HepG2 (cell line): ENCODE measurements around the gene OBSL1. TPM values are rescaled to one million over a fixed set of nuclear protein-coding genes. Genes with fewer than 3 reads are reported as not detected.

ENCODE experiments used
- AGO1 ChIP-seq: fragments of 200-400 bp; formaldehyde crosslinking; IDR thresholded peaks from 2 replicates; pipeline ENCODE4 v1.6.1; 2017; ENCODE audit warnings: mild to moderate bottlenecking, low read depth, low read length, moderate library complexity; ENCODE audit not compliant: poor library complexity, severe bottlenecking
- FOXP4 ChIP-seq: sonication (generic); formaldehyde crosslinking; IDR thresholded peaks from 2 replicates; pipeline ENCODE4 v1.4.0; 2020; ENCODE audit warnings: missing genetic modification reagents
- HNRNPH1 ChIP-seq: fragments of 200-400 bp; formaldehyde crosslinking; optimal IDR thresholded peaks from 2 replicates; pipeline ENCODE3; 2017; ENCODE audit warnings: mild to moderate bottlenecking, low read depth, low read length
- HOMEZ ChIP-seq: IDR thresholded peaks from 2 replicates; pipeline ENCODE4 v1.6.1; 2016; ENCODE audit warnings: low read depth
- JUND ChIP-seq: sonication (generic); formaldehyde crosslinking; IDR thresholded peaks from 2 replicates; pipeline ENCODE4 v1.8.0; 2022; ENCODE audit warnings: mild to moderate bottlenecking, missing genetic modification reagents
- MBD4 ChIP-seq: IDR thresholded peaks from 2 replicates; pipeline ENCODE4 v1.6.1; 2012; ENCODE audit warnings: low read length, inconsistent platforms, borderline replicate concordance
- MYNN ChIP-seq: sonication (generic); formaldehyde crosslinking; IDR thresholded peaks from 2 replicates; pipeline ENCODE4 v1.4.0; 2020; ENCODE audit warnings: mild to moderate bottlenecking, low read depth, missing genetic modification reagents
- NR2F1 ChIP-seq, 2 experiments: fragments of 450-650 bp in 1 of 2; formaldehyde crosslinking in 1 of 2; IDR thresholded peaks; 2 replicates each; pipeline versions ENCODE4 v1.5.0 to v1.6.1; 2016 to 2020; ENCODE audit warnings: mild to moderate bottlenecking in 1 of 2, missing compliant biosample characterization in 1 of 2, missing genetic modification reagents in 1 of 2, moderate library complexity in 1 of 2
- NR2F6 ChIP-seq, 2 experiments: IDR thresholded peaks; 2 replicates each; pipeline ENCODE4 v1.6.1; 2016; ENCODE audit warnings: antibody characterized with exemption in 1 of 2, mild to moderate bottlenecking in 1 of 2
- SATB2 ChIP-seq: sonication (generic); formaldehyde crosslinking; IDR thresholded peaks from 2 replicates; pipeline ENCODE4 v1.5.0; 2020; ENCODE audit warnings: missing genetic modification reagents
- SCMH1 ChIP-seq: sonication (generic); formaldehyde crosslinking; IDR thresholded peaks from 2 replicates; pipeline ENCODE4 v1.9.0; 2021; ENCODE audit warnings: missing genetic modification reagents, mild to moderate bottlenecking, borderline replicate concordance
- SMAD9 ChIP-seq: sonication (generic); formaldehyde crosslinking; IDR thresholded peaks from 2 replicates; pipeline ENCODE4 v1.5.1; 2020; ENCODE audit warnings: mild to moderate bottlenecking, missing genetic modification reagents
- SMYD3 ChIP-seq: sonication (generic); formaldehyde crosslinking; IDR thresholded peaks from 2 replicates; pipeline ENCODE4 v1.8.1; 2023; ENCODE audit warnings: mild to moderate bottlenecking, missing genetic modification reagents
- ZNF232 ChIP-seq: sonication (generic); formaldehyde crosslinking; IDR thresholded peaks from 2 replicates; pipeline ENCODE4 v1.4.0; 2020; ENCODE audit warnings: missing genetic modification reagents, borderline replicate concordance
- ZNF335 ChIP-seq: sonication (generic); formaldehyde crosslinking; IDR thresholded peaks from 2 replicates; pipeline ENCODE4 v1.4.0; 2020; ENCODE audit warnings: missing genetic modification reagents
- ZNF639 ChIP-seq: conservative IDR thresholded peaks from 2 replicates; pipeline ENCODE4 v1.6.1; 2018; ENCODE audit warnings: missing genetic modification reagents
- ZSCAN31 ChIP-seq: sonication (generic); formaldehyde crosslinking; IDR thresholded peaks from 2 replicates; pipeline ENCODE4 v1.5.0; 2020; ENCODE audit warnings: low read depth, mild to moderate bottlenecking, missing genetic modification reagents
- ZZZ3 ChIP-seq: sonication (generic); formaldehyde crosslinking; IDR thresholded peaks from 2 replicates; pipeline ENCODE4 v1.4.0; 2020; ENCODE audit warnings: missing genetic modification reagents, mild to moderate bottlenecking, borderline replicate concordance
- polyA plus RNA-seq, 8 experiments: library from polyadenylated mRNA; depleted of rRNA in 3 of 8; stranded (reverse) in 7 of 8; unstranded in 1 of 8; fragments of >200 nt; fragmentation: Illumina TruSeq in 4 of 8; extraction: Trizol in 4 of 8; gene quantifications; 2 replicates each; pipeline versions ENCODE4 v1.2.1 to v1.2.3, GENCODE V29; 2011 to 2016; ENCODE audit warnings: low read depth in 4 of 8, missing spikeins in 1 of 8, mixed read lengths in 1 of 8; ENCODE audit not compliant: insufficient read depth in 1 of 8
- total RNA-seq, 5 experiments: library from RNA; depleted of rRNA; stranded (reverse); fragments of >200 nt; fragmentation: Illumina TruSeq; extraction: Trizol; gene quantifications; 2 replicates each; pipeline ENCODE4 v1.2.3, GENCODE V29; 2016; ENCODE audit warnings: low read depth in 1 of 5
- TF ChIP-seq, protein P1 (sequence below): sonication (generic); formaldehyde crosslinking; IDR thresholded peaks from 2 replicates; pipeline ENCODE4 v1.8.0; 2022; ENCODE audit warnings: missing genetic modification reagents, mild to moderate bottlenecking, inconsistent platforms, borderline replicate concordance
- TF ChIP-seq, protein P2 (sequence below): IDR thresholded peaks from 2 replicates; pipeline ENCODE4 v1.6.1; 2016; ENCODE audit warnings: missing biosample characterization, missing genetic modification reagents, low read depth

OBSL1 gene
- total and polyA plus RNA-seq, 2 of the 13 experiments (the other 11 are each of a cell fraction or from before 2014, with no cell fraction given), result 86.7 to 218 TPM

DNA sequence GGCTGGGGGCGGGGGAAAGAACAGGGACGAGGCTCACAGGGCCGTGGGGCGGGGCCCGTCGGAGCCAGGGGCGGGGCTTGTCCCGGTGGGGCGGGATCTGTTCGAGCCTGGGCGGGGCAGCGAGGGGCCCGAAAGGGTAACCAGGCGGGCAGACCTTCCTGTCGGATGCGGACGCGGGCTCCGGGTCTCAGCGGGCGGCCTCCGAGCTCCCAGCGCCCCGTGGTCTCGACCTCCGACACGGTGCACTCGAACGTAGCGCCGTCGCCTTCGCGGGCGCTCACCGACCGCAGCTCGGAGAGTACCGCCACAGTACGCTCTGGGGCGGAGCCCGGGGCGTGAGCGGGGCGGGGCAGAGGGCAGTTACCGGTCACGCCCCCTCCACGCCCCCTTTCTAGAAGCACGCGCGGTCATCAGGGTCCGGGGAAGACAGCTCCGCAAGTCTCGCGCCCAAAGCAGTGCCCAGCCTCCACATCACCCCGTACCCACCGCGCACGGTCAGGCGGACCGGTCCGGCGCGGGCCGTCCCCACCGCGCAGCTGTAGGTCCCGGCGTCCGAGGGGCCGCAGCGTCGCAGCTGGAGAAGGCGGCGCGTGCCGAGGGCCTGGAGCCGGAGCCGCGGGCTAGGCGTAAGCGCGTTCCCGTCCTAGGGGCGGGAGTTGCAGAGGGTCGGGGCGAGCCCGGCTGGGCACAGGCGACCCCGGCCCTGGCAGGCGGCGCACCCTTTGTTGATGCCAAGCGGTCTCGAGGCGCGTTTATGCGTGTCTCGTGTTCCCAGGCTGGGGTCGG, 18.8 kb downstream of the OBSL1 start (continued):
- TF ChIP-seq MYNN, result no peak; the same call in 1 of the 2 replicates
- TF ChIP-seq, protein P1, sequence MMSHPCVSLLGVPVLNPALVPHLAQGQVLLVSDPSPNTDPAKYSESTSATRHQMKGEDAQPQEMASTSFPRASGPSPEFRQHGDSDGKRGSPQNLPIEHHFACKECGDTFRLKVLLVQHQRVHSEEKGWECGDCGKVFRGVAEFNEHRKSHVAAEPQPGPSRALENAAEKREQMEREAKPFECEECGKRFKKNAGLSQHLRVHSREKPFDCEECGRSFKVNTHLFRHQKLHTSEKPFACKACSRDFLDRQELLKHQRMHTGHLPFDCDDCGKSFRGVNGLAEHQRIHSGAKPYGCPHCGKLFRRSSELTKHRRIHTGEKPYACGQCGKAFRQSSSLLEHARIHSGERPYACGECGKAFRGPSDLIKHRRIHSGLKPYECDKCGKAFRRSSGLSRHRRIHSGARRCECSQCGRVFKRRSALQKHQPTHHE (CRISPR knock-in tag), result peak; percentile 43; the same call in 1 of the 2 replicates
- TF ChIP-seq SCMH1 (CRISPR knock-in tag), result no peak
- 0 out of 2 replicates have a peak, but pooled peaks have one; percentile 30 for TF ChIP-seq ZNF232
- TF ChIP-seq FOXP4, result peak; percentile 55; the same call in 1 of the 2 replicates
- peak; percentile 99 for TF ChIP-seq AGO1
- no peak for TF ChIP-seq NR2F6 (IDR thresholded peaks at IDR 0.05)
- peak; percentile 43; the same call in 1 of the 2 replicates for TF ChIP-seq NR2F6 (CRISPR knock-in tag; IDR thresholded peaks at IDR 0.05)
- TF ChIP-seq HNRNPH1, result no peak
- no peak for TF ChIP-seq MBD4
- TF ChIP-seq ZSCAN31, result peak; percentile 96
- TF ChIP-seq SMYD3 (CRISPR knock-in tag), result no peak
- no peak; the same call in 1 of the 2 replicates for TF ChIP-seq HOMEZ (CRISPR knock-in tag)
- no peak for TF ChIP-seq SATB2 (CRISPR knock-in tag)
- peak; percentile 65; the same call in 1 of the 2 replicates for TF ChIP-seq ZZZ3 (CRISPR knock-in tag)
- no peak for TF ChIP-seq ZNF335 (CRISPR knock-in tag)
- TF ChIP-seq JUND (CRISPR knock-in tag), result no peak
- 0 out of 4 replicates have a peak, but pooled peaks of 1 of the 2 experiments have one; percentile 6 for TF ChIP-seq NR2F1 (CRISPR knock-in tag; IDR thresholded peaks at IDR 0.05)
- TF ChIP-seq, protein P2, sequence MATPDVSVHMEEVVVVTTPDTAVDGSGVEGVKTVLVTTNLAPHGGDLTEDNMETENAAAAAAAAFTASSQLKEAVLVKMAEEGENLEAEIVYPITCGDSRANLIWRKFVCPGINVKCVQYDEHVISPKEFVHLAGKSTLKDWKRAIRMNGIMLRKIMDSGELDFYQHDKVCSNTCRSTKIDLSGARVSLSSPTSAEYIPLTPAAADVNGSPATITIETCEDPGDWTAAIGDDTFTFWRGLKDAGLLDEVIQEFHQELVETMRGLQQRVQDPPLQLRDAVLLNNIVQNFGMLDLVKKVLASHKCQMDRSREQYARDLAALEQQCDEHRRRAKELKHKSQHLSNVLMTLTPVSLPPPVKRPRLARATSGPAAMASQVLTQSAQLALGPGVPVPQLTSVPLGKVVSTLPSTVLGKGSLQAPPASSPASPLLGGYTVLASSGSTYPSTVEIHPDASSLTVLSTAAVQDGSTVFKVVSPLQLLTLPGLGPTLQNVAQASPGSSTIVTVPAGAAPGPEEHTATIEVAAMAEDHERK, result peak; percentile 14; the same call in 1 of the 2 replicates
- peak; percentile 48; the same call in 1 of the 2 replicates for TF ChIP-seq ZNF639 (CRISPR knock-in tag)
- no peak for TF ChIP-seq SMAD9 (CRISPR knock-in tag)
